Testis (tissue), 5 donors: ENCODE data around the gene GNAS-AS1. TPM values are rescaled to one million over a fixed set of nuclear protein-coding genes. Genes with fewer than 3 reads are reported as not detected.

Experiments used
- DNase-seq: peaks from one replicate; pipeline ENCODE4 v3.0.0-alpha.2; 2019
- H3K27ac ChIP-seq, 2 donors: fragments of 200-600 bp; sonication (generic); one replicate each; pipeline ENCODE4 v1.5.1; 2019
- H3K27me3 ChIP-seq: fragments of 200-600 bp; sonication (generic); one replicate; pipeline ENCODE4 v1.5.1; 2019
- H3K36me3 ChIP-seq: fragments of 200-600 bp; sonication (generic); one replicate; pipeline ENCODE4 v1.5.1; 2017; ENCODE audit warnings: low read depth; ENCODE audit errors: missing control alignments
- H3K4me1 ChIP-seq: fragments of 200-600 bp; sonication (generic); one replicate; pipeline ENCODE4 v1.5.1; 2019
- H3K4me3 ChIP-seq, 2 donors: fragments of 200-600 bp; sonication (generic); one replicate each; pipeline ENCODE4 v1.5.1; 2017 to 2019
- H3K9me3 ChIP-seq: fragments of 200-600 bp; sonication (generic); one replicate; pipeline ENCODE4 v1.5.1; 2017
- CTCF ChIP-seq, 3 experiments: fragments of 450-650 bp in 2 of 3; fragments of 200-600 bp in 1 of 3; sonication (generic) in 1 of 3; IDR thresholded peaks; one replicate each; pipeline ENCODE4 v1.5.1; 2016 to 2019; ENCODE audit warnings: antibody characterized with exemption in 3 of 3, mild to moderate bottlenecking in 2 of 3, moderate library complexity in 1 of 3
- POLR2A ChIP-seq: fragments of 450-650 bp; IDR thresholded peaks from one replicate; pipeline ENCODE4 v1.6.1; 2017; ENCODE audit warnings: antibody characterized with exemption, mild to moderate bottlenecking, moderate library complexity
- WGBS, 2 donors: methylation state at CpG; one replicate each; pipeline ENCODE4 v1.1.5; 2018; 5-methylcytosine and 5-hydroxymethylcytosine counted together
- intact Hi-C: fragments of 100-400 bp; cut with DNase I; formaldehyde crosslinking; loops from one replicate; pipeline ENCODE4 v1.15.1; 2023; ENCODE audit warnings: low total_unique reads
- long read RNA-seq, 2 donors: transcript quantifications; one replicate each; lab custom pipeline, GENCODE V29; 2026
- polyA plus RNA-seq: library from polyadenylated mRNA; stranded (reverse); fragments of 350-450 nt; fragmentation: Illumina TruSeq; extraction: RNeasy Lipid Tissue Mini Kit (QIAGEN cat#74804); gene quantifications from one replicate; pipeline ENCODE4 v1.2.3, GENCODE V29; 2014; ENCODE audit warnings: low read depth, low replicate concordance; ENCODE audit not compliant: insufficient read depth
- total RNA-seq, 2 donors: library from RNA; depleted of rRNA; stranded (reverse); fragments of >200 nt; gene quantifications; one replicate each; pipeline ENCODE4 v1.2.3, GENCODE V29; 2016

GNAS-AS1 gene
- 1 to 10 TPM; 3.5 to 4.4 TPM for total RNA-seq
- 1.1 TPM for polyA plus RNA-seq
- long read RNA-seq, donor 1, partial matches to known transcripts = 2,606 of 2,704 reads
- long read RNA-seq, donor 1, other reads (novel, unspliced or antisense) = 98 of 2,704 reads
- long read RNA-seq, donor 2 = 0 reads

GRCh38 chr20:58850693-58851174 is at the start of gene GNAS-AS1:
GNAS-AS1 (minus strand) TSS chr20:58850902.
- no peak within 1 kb of the TSS for H3K27ac ChIP-seq
- H3K4me3 ChIP-seq = peak within 1 kb of the TSS; percentile 44 to 62
- H3K4me1 ChIP-seq = no peaks in the 10 kb centered on the region
- H3K36me3 ChIP-seq = no peaks in the 10 kb centered on the region
- H3K27me3 ChIP-seq = no peaks in the 10 kb centered on the region
- no peak for TF ChIP-seq CTCF (IDR thresholded peaks at IDR 0.05)
- TF ChIP-seq POLR2A = no peak
- 19 to 34% methylated on average over 22 to 25 of the region's 25 CpGs for WGBS, 2 donors
- DNase-seq = peak; percentile 93
- intact Hi-C loops = no loop called here
- no peaks in the 10 kb centered on the region for H3K9me3 ChIP-seq

GRCh38 chr20:58900397-58900796 is 49.7 kb upstream of the GNAS-AS1 start:
- intact Hi-C loops = no loop called here

GRCh38 chr20:58899512-58899911 is 48.8 kb upstream of the GNAS-AS1 start:
- Histone ChIP-seq H3K4me1 (peaks cover 32% of the 10 kb centered on the region), H3K9me3 (no peaks in the 10 kb centered on the region), H3K36me3 (no peaks in the 10 kb centered on the region), H3K4me3 (no peak overlapping the region), H3K27ac (no peak overlapping the region), H3K27me3 (no peaks in the 10 kb centered on the region)
- TF ChIP-seq CTCF (IDR thresholded peaks at IDR 0.05) = no peak
- DNase-seq = no peak
- WGBS, 2 donors = 85 to 92% methylated on average over 10 of the region's 10 CpGs
- intact Hi-C loops = no loop called here

More at GRCh38 chr20:58900397-58900796, 49.7 kb upstream of the GNAS-AS1 start:
- Histone ChIP-seq H3K4me3 (no peak overlapping the region), H3K27ac (no peak overlapping the region), H3K9me3 (no peaks in the 10 kb centered on the region), H3K36me3 (no peaks in the 10 kb centered on the region), H3K27me3 (no peaks in the 10 kb centered on the region), H3K4me1 (peaks cover 23% of the 10 kb centered on the region)
- no peak for TF ChIP-seq CTCF (IDR thresholded peaks at IDR 0.05)
- no peak for TF ChIP-seq POLR2A
- no peak for DNase-seq
- WGBS, 2 donors = 67 to 77% methylated on average over 7 of the region's 7 CpGs

- no peaks in the 10 kb centered on the region for H3K27me3 ChIP-seq
- 74 to 76% methylated on average over 15 of the region's 15 CpGs for WGBS, 2 donors
- peaks cover 39% of the 10 kb centered on the region for H3K4me1 ChIP-seq
- intact Hi-C loops = no loop called here
- H3K27ac ChIP-seq = no peak overlapping the region
- no peaks in the 10 kb centered on the region for H3K36me3 ChIP-seq
- no peak for DNase-seq
- H3K9me3 ChIP-seq = no peaks in the 10 kb centered on the region
- H3K4me3 ChIP-seq = no peak overlapping the region
- TF ChIP-seq POLR2A (no peak), CTCF (IDR thresholded peaks at IDR 0.05) (no peak)
Observed at GRCh38 chr20:58898629-58899408, 48.1 kb upstream of the GNAS-AS1 start.
